Middle frontal gyrus (tissue), 1 donor: Measurements from ENCODE around the gene GIGYF2.
"Not testable (repeated sequence)": the region's sequence is repeated elsewhere in the genome, so short reads cannot be mapped to it uniquely, and the experiment has no call there.

Experiments used
- DNase-seq: peaks from one replicate; pipeline ENCODE4 v3.0.0-alpha.2; 2015; ENCODE audit warnings: low spot score; ENCODE audit errors: extremely low spot score

GIGYF2 gene

DNA sequence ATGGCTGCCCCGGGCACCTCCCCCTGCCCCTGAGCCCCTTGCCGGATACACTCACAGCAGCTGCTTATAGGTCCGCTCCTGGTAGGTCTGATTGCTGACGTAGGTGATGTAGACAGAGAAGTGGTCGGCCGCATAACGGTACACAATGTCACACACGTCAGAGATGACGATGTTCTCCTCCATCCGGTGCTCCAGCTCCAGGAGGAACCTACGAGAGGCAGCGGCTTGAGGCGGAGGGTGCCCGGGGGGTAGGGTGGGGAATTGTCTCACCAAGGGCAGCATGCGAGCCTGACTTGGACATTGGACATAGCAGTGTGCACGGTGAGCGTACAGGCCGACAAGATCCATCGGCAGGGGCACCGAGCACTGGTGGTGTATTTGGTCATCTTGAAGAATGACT lies 195.7 kb downstream of the GIGYF2 start:
- DNase-seq: no peak

DNA sequence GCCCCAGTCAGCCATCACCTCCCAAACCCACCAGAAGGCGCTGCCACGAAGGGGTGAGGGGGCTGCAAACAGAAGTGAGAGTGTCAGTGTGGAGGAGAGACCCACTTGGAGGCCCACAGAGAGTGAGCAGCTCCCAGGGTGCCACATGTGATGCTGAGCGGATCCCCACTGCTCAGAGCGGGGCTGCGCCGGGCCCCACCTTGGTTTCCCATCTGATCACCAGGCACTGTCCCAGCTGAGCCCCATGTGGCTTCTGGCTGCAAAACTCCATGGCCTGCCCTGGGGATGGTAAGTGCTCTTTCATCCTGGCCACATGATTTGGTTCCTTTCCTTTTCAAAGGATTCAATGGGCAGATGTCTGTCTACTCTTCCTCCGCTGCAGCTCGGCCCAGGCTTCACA lies 196.7 kb downstream of the GIGYF2 start:
- no peak for DNase-seq

DNA sequence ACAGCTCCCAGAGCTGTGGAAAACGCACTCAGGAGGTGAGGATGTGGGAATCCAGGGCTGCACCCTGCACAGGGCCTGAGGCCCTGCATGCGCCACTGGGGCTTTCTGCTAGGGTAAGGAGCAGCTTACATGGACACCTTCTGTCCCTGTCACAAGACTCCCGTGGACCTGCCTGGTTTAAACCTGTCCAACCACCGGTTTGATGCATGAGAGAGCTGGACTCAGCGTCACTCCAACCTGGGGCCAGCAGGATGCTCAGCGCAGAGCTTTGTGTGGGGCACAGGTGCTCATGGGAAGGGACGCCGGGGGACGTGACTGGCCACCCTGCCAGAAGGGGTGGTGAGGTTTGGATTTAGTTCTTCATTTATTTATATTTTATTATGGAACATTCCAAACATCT lies 197.1 kb downstream of the GIGYF2 start:
- DNase-seq: no peak

DNA sequence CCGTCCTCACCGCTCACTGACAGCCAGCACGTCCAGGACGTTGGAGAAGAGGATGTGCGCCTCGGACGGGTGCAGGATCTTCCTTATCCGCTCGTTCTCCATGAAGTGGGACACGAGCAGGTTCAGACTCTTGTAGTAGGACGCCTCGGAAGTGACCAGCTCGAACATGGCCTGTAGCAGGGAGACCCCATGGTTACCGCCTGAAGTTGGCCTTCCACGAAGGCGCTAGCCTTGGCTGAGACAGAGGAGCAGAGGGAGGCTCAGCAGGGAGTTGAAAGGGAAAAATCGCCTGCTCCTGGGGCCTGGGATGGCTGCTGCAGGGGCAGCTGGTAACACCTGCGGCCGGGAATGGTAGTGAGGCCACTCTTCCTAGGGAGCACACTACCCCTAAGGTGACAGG lies 197.6 kb downstream of the GIGYF2 start:
- no peak for DNase-seq

DNA sequence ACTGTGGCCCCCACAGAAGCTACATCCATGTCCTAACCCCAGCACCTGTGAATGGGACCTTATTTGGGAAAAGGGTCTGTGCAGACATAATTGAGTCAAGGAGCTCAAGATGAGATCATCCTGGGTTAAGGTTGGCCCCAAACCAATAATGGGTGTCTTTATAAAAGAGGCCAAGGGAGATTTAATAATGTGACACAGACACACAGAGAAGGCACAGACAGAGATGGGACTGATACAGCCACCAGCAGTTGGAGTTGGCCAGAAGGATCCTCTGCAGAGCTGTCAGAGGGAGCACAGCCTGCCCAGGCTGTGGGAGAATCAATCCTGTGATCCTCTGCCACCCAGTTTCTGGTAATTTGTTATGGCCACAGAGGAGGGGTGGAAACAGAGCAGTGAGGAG lies 199.0 kb downstream of the GIGYF2 start:
- no peak for DNase-seq

DNA sequence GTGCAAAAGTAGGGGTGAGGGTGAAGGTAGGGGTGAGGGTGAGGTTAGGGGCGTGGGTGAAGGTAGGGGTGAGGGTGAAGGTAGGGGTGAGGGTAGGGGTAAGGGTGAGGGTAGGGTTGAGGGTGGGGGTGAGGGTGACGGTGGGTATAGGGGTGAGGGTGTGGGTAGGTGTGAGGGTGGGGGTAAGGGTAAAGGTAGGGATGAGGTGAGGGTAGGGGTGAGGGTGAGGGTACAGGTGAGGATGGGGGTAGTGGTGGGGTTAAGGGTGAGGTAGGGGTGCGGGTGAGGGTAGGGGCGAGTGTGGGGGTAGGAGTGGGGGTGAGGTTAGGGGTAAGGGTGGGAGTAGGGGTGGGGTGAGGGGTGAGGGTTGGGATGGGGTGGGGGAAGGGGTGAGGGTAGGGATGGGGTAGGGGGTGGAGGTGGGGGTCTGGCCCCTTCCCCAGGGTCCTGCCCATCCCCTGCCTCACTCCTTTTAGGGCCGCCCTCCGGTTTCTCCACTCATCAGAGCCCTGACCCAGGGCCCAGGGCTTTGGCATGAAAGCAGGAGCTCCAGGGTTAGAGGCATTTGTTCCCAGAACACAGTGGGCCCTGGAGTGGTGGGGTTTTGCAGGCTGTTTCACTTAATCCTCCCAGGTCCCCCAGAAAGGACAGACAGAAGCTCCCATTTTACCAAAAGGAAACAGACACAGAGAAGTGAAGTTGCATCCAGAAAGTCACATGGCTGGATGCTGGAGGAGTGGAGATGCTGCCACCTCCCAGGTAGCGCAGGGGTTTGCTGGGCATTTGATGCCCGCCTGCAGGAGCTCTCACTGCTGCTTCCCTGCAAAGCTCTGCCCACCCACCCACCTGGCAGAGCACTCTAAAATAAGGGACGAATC lies 199.8 kb downstream of the GIGYF2 start:
- DNase-seq: no peak

DNA sequence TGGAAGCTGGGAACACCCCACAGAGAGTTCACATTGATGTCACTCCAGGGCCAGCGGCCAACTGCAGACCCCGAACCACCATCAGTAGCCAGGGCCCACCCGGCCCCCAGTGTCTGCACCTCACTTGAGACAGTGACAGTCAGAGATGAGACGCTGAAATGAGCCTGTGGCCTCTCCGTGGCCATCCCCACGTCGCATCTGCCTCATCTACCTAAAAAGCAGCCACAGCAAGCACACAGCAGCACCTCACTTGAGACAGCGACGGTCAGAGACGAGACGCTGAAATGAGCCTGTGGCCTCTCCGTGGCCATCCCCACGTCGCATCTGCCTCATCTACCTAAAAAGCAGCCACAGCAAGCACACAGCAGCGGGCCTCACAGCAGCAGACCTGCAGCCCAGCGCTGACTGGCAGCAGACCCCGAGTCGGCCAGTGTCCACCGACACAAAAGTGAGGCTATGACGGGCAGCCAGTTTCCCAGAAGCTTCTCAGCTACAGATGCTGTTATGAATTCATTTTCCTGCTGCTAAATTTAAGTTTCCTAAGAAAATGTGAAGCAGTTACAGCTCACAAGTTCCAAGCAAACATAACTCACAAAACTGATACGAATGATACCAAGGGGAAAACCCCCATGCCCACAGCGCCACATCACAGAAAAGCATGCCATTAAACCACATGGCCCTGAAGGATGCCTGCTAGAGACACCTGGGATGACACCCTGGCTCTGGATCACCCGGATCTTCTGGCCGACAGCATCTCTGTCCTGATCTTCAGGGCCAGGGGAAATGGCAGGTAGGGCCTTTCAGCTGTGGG lies 200.7 kb downstream of the GIGYF2 start:
- no peak for DNase-seq

DNA sequence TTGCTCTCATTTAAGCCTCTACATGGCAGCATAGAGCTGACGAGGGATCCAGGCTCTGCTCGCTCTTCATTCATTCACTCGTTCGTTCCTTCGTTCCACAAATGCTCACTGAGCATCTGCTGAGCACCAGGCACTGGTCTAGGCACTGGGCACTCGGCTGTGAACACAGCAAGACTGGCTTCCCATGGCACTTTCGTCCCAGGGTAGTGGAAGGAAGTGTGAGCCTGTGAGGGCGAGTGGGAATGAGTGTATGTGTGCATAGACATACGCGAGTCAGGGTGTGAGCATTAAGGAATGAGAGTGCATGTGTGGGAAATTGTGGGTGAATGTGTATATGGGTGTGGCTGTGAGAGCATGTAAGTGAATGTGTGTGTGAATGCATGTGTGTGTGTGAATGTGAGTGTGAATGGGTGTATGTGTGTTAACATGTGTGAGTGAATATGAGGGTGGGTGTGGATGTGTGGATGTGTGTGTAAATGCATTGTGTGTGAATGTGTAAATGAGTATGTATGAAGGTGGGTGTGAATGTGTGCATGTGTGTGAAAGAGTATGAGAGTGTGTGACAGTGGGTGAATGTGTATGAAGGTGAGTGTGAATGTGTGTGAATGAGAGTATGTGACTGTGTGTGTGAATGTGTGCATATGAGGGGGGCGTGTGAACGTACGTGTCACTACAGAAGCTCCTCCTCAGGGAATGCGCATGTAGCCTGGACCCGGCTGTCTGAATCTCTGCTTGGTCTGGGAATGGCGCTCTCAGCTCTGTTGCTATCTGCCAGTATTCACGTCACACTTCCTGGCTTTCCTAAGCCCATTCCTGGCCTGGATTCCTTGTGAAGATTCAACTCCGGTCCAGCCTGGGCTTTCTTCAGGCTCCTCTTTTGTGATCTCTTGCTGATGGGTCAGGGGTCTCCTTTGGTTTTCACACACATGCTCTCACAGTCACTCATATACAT lies 201.7 kb downstream of the GIGYF2 start:
- DNase-seq: no peak

DNA sequence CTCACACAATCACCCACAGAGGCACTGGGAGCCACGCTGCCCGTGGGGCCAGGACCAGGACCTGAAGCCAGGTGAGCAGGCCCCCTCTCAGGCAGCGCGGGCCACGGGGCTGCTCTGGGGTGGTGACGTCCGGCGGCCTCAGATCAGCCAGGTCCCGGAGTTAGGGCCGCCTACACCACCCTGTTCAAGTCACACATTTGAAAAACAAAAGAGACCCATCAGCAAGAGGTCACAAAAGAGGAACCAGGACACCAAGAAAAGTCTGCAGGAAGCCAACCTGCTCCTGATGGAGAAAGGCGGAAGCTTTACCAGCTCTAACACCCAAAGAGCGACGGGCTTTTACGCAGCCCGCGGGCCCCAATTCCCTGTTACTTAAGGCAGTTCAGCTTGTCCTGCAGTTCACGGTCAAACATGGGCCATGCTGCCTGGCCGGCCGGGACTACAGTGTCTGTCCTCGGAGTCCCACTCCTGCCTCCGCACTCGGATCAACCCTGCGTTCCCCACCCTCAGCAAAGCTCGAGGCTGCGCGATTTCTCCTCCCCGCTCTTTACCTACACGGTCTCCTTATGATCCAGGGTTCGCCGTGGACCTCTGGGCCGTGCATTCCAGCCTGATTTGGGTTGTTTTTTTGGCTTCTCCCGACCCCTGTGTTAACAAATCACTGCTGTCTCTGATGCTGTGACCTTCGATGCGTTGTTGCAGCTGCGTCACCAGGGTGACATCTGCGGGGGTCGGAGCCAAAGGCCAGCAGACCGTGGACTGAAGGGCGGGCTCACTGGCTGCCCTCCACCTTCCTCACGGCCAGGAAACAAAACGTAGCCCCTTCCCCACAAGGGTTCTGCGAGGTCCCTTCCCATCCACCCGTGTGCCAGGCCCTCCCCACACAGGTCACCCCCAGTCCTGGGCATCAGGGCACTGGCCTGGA lies 203.9 kb downstream of the GIGYF2 start:
- no peak for DNase-seq

DNA sequence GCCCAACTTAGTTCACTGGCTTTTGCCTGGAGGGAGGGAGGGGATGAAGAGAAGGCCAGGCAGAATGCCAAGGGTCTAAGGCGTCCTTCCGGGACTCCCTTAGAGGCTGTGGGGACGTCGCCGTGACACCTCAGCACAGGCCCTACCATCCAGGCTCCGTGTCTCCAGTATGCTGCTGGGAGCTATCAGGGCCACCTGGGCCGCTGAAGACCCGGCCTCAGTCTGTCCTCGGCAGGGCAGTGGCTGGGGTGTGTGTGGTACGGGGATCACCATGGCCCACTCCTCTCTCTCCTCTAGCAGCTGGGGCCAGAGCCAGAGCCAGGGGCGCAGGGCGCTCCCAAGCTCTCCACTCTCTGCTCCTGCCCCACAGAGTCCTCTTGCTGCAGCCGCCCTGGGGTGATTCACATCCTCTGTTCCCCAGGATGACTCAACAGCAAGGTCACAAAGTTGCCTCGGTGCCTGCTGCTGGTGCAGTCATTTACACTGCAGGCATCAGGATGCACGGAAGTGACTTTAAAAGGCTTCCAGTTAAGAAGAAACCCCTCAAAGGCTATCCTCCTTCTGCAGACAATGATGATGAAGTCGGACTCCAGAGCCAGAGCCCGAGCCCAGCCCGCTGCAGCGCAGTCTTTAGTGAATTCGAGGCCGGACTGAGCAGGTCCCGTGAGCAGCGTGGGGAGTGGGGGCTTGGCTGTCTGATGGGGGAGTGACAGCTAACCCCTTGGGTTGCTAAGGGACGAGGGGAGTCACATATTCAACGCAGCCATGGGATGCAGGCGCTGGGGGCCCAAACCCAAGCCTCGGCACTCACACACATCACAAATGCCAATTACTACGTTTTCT lies 204.8 kb downstream of the GIGYF2 start:
- DNase-seq: no peak

DNA sequence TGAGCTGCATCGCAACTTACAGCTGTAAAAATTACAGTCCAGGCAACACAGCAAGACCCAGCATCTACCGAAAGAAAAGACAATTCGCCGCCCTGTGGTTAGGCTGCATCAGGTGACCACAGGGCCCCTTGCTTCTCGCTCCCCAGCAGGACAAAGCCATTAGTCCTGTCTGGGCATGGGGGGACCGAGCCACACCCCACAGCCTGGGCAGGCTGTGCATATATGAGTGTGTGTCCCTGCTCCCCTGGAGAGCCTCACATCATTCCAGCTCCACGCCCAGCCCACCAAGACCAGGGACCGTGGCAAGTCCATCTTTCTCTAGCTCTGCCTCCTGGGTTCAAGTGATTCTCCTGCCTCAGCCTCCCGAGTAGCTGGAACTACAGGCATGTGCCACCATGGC lies 206.9 kb downstream of the GIGYF2 start:
- no peak for DNase-seq

DNA sequence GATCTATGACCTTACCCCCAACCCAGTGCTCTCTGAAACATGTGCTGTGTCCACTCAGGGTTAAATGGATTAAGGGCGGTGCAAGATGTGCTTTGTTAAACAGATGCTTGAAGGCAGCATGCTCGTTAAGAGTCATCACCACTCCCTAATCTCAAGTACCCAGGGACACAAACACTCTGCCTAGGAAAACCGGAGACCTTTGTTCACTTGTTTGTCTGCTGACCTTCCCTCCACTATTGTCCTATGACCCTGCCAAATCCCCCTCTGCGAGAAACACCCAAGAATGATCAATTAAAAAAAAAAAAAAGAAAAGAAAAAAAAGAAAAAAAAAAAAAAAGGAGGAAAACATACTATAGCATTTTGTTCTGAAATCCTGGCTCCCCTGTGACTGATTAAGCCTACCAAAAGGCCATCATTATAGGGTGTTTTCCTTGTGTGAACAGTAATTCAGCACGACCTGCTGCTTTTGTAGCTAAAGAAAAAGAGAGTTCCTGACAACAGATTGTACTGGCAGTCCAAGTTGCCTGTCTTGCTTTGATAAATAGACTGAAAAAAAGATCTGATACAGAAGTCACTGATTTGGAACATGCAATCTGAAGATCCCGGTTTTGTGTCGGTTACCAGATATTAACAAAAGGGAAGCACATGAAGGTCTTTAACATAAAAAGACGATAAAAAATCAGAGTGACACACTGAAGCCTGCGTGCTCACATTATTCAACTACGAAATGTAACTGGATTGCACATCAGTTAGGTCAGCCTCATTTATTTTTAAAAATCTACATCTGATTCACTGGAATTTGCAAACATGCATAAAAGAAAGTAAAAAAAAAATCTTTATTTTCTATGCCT lies 210.0 kb downstream of the GIGYF2 start:
- not testable (repeated sequence) for DNase-seq

DNA sequence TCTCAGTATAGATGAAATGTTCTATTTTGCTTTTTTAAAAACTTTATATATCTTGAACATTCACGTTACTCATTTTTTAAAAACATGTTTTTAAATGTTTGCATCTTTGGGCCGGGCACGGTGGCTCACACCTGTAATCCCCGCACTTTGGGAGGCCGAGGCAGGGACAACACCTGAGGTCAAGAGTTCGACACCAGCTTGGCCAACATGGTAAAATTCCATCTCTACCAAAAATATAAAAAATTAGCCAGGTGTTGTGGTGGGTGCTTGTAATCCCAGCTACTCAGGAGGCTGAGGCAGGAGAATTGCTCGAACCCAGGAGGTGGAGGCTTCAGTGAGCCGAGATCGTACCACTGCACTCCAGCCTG lies 210.6 kb downstream of the GIGYF2 start:
- DNase-seq: not testable (repeated sequence)

DNA sequence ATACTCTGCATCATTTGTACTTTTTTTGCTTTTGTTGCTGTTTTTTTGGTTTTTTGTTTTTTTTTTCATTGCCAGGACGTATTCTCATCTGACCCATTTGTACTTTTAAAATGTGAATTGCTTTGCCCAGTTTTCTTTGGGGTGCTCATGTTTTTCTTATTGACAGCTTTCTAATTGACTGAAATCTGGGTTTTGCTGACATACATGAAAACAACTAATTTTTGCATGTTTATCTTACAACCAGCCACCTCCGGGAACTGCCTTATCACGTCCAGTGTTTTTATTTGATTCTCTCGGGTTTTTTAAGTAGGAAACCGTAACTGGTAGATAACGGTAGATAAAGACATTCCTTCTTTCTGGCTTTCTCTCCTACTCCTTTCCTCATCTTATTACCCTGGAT lies 211.6 kb downstream of the GIGYF2 start:
- DNase-seq: no peak
